SW480 (cell line): ENCODE data around the gene CLIC4.
"Not testable (repeated sequence)": the region's sequence is repeated elsewhere in the genome, so short reads cannot be mapped to it uniquely, and the experiment has no call there.

Source experiments
- DNase-seq: peaks from one replicate; pipeline ENCODE4 v3.0.0-alpha.2; 2016; ENCODE audit warnings: low spot score

The CLIC4 gene

GRCh38 chr1:24720152-24720551 lies 25.1 kb upstream of the CLIC4 start:
- no peak for DNase-seq

- DNase-seq = no peak
These were observed 23.7 kb upstream of the CLIC4 start for GRCh38 chr1:24721533-24721932.

GRCh38 chr1:24722073-24723035 lies 22.9 kb upstream of the CLIC4 start:
- not testable (repeated sequence) for DNase-seq

GRCh38 chr1:24724345-24725208 lies 20.7 kb upstream of the CLIC4 start:
- peak; percentile 81 for DNase-seq

DNA sequence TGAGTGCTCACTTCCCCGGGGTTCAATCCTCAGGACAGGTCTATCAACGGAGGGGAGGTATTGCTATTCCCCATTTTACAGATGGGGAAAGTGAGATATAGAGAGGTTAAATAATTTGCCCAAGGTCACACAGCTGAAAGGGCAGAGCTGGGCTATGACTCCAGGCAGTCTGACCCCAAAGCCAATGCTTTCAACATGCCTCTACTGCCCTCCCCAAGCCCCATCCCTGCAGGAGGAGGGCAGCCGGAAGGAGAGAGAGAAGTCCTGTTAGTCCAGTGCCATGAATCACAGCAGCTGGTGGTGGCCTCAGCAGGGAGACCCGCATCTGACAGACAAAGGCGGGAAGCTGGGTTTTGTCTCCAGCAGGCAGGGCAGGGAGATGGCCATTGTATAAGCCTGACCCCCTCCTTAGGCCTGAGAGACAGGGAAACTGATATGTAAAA lies 20.0 kb upstream of the CLIC4 start:
- DNase-seq = no peak

GRCh38 chr1:24726741-24727140 lies 18.5 kb upstream of the CLIC4 start:
- DNase-seq = no peak

DNA sequence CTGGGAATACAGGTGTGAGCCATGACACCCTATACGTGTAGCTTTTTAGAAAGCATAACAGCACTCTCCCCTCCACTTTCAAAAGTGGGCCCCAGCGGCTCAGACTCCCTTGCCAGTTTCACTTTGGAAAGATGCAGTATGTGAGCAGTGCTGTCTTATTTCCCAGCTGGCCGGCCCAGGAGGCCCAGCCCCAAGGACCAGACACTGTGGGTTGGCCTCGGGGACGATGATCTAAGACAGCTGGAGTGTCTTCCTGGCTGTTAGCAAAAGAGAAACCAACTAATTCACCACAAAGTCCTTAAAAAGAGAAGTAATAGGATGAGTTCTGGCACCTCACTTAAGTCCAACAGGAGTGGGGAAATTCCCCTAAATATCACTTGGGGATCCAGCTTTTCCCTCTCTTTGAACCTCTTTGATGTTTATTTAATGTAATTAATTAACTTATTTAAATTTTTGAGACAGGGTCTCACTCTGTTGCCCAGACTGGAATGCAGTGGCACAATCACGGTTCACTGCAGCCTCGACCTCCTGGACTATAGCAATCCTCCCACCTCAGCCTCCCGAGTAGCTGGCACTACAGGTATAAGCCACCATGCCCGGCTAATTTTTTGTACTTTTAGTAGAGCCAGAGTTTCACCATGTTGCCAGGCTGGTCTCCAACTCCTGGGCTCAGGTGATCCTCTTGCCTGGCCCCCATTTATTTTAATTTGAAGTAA lies 17.6 kb upstream of the CLIC4 start:
- DNase-seq = no peak

DNA sequence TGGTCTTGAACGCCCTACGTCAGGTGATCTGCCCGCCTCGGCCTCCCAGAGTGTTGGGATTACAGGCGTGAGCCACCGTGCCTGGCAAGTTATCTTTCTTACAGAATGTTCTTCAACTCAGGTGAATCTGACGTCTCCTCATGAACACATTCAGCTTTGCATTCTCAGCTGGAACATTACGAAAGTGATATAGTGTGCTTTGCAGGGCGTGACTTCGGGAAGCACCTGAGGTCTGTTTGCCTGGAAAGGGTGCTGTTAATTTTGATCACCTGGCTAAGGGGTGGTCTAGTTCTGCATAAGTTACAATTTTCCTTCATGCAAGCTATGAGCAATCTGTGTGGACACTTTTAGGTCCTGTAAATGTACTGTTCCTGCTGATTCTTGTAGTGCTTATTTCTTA lies 16.3 kb upstream of the CLIC4 start:
- DNase-seq = no peak

DNA sequence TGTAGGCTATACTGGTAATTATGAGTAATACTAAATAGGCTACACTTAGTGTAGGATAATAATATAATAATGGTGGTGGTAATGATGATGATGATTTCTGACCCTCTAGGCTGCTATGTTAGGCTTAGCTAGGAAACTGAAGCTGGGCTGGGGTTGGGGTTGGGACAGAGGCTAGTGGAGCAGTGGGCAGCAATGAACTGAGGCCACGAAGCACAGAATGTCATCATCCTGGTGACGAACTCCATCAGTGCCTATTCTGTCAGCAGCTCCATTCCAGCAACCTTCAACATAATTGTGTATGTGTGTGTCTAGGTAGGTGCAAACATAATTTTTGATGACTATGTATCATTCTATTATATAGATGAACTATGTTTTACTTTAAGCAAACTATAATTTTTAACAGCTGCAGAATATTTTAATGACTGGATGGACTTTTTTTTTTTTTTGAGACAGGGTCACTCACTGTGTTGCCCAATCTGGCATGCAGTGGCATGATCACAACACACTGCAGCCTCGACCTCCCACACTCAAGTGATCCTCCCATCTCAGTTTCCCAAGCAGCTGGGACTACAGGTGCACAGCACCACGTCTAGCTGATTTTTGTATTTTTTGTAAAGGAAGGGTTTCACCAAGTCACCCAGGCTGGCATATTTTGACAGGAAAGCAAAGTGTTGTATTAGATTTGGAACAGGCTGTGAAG lies 12.9 kb upstream of the CLIC4 start:
- DNase-seq = no peak

GRCh38 chr1:24733342-24733741 lies 11.9 kb upstream of the CLIC4 start:
- DNase-seq = not testable (repeated sequence)

DNA sequence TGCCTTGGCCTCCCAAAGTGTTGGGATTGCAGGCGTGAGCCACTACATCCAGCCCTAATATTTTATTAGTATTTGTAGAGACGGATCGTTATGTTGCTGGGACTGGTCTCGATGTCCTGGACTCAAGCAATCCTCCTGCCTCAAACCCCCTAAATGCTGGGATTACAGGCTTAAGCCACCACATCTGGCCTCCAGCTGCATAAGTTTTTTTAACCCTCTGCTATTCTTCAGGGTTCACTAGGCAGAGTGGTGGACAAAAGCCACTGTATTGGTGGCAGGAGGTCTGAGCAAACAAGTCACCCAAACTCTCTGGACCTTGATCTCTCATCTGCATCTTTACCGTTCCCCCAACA lies 10.1 kb upstream of the CLIC4 start:
- no peak for DNase-seq

GRCh38 chr1:24735509-24736375 lies 9.5 kb upstream of the CLIC4 start:
- no peak for DNase-seq

DNA sequence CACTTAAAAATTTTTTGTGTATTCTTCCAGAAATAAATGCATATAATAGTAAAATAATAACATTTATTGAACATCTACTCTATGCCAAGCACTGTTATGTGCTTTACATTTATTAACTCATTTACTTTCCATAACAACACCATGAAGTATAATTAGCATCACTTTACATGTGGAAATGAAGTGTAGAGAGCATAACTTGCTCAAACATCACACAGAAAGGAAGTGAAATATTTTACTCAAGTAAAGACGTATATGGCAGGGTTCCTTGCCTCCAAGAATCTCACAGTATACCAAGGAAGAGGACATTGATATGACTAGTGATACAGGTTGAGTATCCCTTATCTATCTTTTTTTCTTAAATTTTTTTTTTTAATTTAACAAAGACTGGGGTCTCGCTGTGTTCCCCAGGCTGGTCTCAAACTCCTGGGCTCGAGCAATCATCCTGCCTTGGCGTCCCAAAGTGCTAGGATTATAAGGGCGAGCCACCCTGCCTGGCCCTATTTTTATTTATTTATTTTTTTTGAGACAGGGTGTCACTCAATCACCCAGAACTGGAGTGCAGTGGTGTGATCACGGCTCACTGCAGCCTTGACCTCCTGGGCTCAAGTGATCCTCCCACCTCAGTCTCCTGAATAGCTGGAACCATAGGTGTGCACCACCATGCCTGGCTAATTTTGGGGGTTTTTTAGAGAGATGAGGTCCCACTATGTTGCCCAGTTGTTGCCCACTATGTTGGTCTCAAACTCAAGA lies 7.7 kb upstream of the CLIC4 start:
- DNase-seq = no peak

DNA sequence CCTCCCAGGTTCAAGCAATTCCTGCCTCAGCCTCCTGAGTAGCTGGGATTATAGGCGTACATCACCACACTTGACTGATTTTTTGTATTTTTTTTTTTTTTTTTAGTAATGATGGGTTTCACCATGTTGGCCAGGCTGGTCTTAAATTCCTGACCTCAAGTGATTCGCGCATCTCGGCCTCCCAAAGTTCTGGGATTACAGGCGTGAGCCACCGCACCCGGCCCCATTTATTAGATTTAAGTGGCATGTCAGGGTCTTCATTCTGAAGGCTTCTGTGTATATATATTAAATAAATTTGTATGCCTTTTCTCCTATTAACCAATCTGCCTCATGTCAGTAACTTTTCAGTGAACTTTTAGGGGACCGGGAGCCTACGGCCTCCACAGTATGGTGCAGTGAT lies 6.0 kb upstream of the CLIC4 start:
- no peak for DNase-seq

DNA sequence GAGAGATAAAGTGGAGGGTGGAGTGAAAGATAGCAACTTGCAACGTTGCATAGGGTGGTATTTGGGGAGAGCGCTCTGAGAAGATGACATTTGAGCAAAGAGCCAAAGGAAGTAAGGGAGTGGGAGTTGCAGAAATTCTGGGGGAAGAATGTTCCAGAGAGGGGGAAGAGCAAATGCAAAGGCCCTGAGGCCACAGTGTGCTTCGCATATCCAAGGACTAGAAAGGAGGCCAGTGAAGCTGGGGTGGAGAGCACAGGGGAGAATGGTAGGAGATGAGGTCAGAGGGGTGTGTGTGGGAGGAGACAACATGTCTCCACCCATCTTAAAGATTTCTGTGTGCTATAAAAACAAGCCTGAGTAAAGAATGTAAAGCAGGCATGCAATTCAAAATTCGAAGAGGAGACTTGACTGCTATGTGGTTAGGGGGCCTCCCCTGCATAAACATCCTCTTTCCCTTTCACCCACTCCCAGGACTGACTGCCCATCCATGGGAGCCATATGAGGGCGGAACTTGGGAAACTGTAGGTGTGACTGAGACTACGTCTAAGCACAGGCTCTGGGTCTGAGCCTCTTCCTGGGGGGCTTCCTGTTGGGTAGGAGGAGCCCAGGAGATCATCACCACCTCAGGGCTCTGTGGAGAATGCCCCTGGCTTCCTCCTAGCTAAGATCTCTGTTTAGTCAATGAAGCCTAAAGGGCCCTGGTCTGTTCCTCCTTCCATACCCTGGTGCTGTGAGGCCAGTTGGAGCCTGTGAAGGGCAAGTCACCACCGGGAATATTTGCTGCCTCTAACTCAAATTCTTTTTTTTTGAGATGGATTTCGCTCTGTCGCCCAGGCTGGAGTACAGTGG lies 2.9 kb upstream of the CLIC4 start:
- DNase-seq = no peak

DNA sequence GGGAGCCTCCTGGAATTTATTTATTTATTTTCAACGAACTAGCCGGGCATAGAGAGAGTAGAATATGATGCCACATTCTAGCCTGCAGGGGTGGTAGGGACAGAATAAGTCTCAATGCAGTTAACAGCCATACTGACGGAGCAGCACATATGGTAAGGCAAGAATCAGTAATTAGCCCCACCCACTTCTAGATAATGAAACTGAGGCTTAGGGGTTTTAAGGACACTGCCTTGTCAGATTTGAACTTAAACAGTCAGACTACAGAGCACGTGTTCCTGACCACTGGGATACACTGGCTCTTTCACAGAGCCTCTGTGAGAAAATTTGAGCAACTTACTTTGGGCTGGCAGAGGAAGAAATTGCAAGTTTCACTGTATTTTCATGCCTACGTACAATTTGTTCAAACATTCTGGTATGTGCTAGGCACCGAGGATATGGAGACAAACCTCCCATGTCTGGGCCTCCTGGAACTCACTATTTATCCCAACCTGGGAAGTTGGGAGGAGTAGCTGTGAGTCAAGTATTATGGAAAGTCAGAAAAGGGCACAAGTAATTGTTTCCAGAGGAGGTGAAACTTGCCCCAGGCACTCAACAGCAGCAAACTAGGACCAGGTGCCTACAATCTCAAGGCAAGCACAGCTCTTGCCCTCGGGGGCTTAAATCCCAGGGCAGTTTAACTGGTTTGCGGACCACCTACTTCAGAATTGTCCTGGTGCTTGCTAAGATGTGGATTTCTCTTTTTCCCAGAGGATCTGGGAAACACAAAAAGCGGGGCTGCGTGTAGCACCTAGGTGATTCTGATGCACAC lies 1.6 kb upstream of the CLIC4 start:
- no peak for DNase-seq

- DNase-seq = peak; percentile 66
These were observed 615 bp downstream of the CLIC4 start for GRCh38 chr1:24745711-24746413.
